ENCODE results near the gene LRRC41.
"Not testable (repeated sequence)": the region's sequence is repeated elsewhere in the genome, so short reads cannot be mapped to it uniquely, and the experiment has no call there.

The LRRC41 gene

GRCh38 chr1:46303038-46303871 is at the start of gene LRRC41, which contains the start of gene UQCRH:
TSS of gene LRRC41 (minus strand) at chr1:46303616. CDS start at chr1:46303322, 294 bp downstream.
TSS of gene UQCRH (plus strand) at chr1:46303698. CDS start at chr1:46303767, 69 bp downstream.
- peak; percentile 97 for DNase-seq

- no peak for DNase-seq
These were observed 48.9 kb upstream of the LRRC41 start for GRCh38 chr1:46352363-46352762.

GRCh38 chr1:46345281-46345680 is 41.9 kb upstream of the LRRC41 start:
- no peak for DNase-seq

- no peak for DNase-seq
These were observed 41.1 kb upstream of the LRRC41 start for GRCh38 chr1:46344481-46344880.

- no peak for DNase-seq
These were observed 40.3 kb upstream of the LRRC41 start for GRCh38 chr1:46343705-46344104.

- DNase-seq: no peak
These were observed 39.9 kb upstream of the LRRC41 start for GRCh38 chr1:46343351-46343695.

- no peak for DNase-seq
These were observed 39.4 kb upstream of the LRRC41 start for GRCh38 chr1:46342677-46343350.

- no peak for DNase-seq
These were observed 38.8 kb upstream of the LRRC41 start for GRCh38 chr1:46342084-46342656.

GRCh38 chr1:46341222-46342083 is 38.0 kb upstream of the LRRC41 start:
- DNase-seq: no peak

GRCh38 chr1:46340404-46341221 is 37.2 kb upstream of the LRRC41 start, which contains the start of gene NSUN4:
TSS of gene NSUN4 (plus strand) at chr1:46340807. CDS start at chr1:46340827, 20 bp downstream.
- peak; percentile 88 for DNase-seq

GRCh38 chr1:46337409-46337808 is 34.0 kb upstream of the LRRC41 start:
- DNase-seq: not testable (repeated sequence)

GRCh38 chr1:46335081-46335480 is 31.7 kb upstream of the LRRC41 start:
- no peak for DNase-seq

- no peak for DNase-seq
These were observed 30.6 kb upstream of the LRRC41 start for GRCh38 chr1:46334030-46334384.

- peak; percentile 33 for DNase-seq
These were observed 30.0 kb upstream of the LRRC41 start for GRCh38 chr1:46333300-46334029.

GRCh38 chr1:46331786-46332540 is 28.5 kb upstream of the LRRC41 start:
- DNase-seq: not testable (repeated sequence)

GRCh38 chr1:46330381-46330780 is 27.0 kb upstream of the LRRC41 start:
- not testable (repeated sequence) for DNase-seq

- DNase-seq: not testable (repeated sequence)
These were observed 26.4 kb upstream of the LRRC41 start for GRCh38 chr1:46329807-46330206.

GRCh38 chr1:46328182-46328581 is 24.8 kb upstream of the LRRC41 start:
- not testable (repeated sequence) for DNase-seq

GRCh38 chr1:46325285-46326076 is 22.1 kb upstream of the LRRC41 start:
- not testable (repeated sequence) for DNase-seq

Data from NCI-H446 treated with DMSO at 0.1 percent for 48 hours (cell line).